Nephron progenitor cell (in vitro differentiated cells): ENCODE data around the gene VAPA.

Source experiments
- DNase-seq: peaks from one replicate; pipeline ENCODE4 v3.0.0; 2021
- H3K27ac Mint-ChIP-seq: 2 replicates; pipeline ENCODE4 v1.8.0; 2021; ENCODE audit warnings: mild to moderate bottlenecking, moderate library complexity, mixed read lengths
- H3K27me3 Mint-ChIP-seq: 2 replicates; pipeline ENCODE4 v1.8.0; 2021; ENCODE audit warnings: mild to moderate bottlenecking, low read depth, mixed read lengths; ENCODE audit not compliant: poor library complexity
- H3K36me3 Mint-ChIP-seq: 2 replicates; pipeline ENCODE4 v1.8.0; 2021; ENCODE audit warnings: low read depth, mixed read lengths
- H3K4me1 Mint-ChIP-seq: 2 replicates; pipeline ENCODE4 v1.8.0; 2021; ENCODE audit warnings: mixed read lengths
- H3K4me3 Mint-ChIP-seq: 2 replicates; pipeline ENCODE4 v1.8.0; 2021; ENCODE audit warnings: mild to moderate bottlenecking, moderate library complexity, mixed read lengths
- H3K9me3 Mint-ChIP-seq: 2 replicates; pipeline ENCODE4 v1.8.0; 2021; ENCODE audit warnings: mild to moderate bottlenecking, moderate library complexity, mixed read lengths
- TF ChIP-seq, protein P1 (sequence below): fragments of 200-600 bp; sonication (generic); IDR thresholded peaks from 2 replicates; pipeline ENCODE4 v1.5.0; 2021; ENCODE audit warnings: antibody characterized with exemption

Gene VAPA

DNA sequence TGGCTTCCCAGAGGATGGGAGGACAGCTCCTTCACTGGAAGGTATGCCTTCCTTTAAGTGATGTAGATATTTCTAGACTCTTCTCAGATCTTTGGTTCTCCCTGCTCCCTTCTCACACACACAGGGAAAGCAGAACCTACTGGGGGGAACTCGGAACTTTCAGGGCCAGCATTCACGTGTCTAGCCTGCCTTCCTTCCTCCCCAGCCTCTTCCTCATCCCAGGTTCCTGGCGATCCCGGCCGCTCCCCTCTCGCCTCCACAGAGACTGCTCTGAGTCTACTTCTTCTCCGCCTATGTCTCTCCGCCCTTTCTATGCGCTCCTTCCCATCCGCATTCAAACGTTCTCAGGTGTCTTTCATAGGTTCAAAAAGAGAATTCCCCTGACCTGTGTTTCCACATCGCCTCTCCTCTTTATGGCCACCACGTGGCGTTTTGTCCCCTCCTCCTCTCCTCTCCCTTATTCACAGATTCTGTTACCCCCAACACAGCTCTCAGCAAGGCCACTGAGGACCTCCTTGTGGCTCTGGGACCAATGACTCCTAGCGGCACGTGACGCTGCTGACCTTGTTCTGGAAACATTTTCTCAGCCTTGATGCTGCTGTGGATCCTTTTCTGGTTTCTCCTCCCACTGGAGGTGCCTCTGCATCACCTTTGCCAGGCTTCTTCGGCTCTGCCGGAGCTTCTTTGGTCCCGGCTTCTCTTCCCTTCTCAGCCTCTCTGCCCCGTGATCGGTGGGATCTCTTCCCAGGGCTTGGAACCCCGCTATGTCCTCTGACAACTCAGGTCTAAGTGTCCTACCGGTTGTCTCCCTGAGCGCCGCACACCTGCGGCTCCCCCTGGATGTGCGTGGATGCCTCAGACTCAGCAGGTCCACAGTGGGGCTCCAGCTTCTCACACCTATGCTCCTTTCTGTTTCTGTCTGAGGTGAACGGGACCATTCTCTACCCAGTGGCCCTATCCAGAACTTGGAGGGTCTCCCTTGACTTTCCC, 77.5 kb downstream of the VAPA start:
- TF ChIP-seq, protein P1, sequence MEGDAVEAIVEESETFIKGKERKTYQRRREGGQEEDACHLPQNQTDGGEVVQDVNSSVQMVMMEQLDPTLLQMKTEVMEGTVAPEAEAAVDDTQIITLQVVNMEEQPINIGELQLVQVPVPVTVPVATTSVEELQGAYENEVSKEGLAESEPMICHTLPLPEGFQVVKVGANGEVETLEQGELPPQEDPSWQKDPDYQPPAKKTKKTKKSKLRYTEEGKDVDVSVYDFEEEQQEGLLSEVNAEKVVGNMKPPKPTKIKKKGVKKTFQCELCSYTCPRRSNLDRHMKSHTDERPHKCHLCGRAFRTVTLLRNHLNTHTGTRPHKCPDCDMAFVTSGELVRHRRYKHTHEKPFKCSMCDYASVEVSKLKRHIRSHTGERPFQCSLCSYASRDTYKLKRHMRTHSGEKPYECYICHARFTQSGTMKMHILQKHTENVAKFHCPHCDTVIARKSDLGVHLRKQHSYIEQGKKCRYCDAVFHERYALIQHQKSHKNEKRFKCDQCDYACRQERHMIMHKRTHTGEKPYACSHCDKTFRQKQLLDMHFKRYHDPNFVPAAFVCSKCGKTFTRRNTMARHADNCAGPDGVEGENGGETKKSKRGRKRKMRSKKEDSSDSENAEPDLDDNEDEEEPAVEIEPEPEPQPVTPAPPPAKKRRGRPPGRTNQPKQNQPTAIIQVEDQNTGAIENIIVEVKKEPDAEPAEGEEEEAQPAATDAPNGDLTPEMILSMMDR: no peak
- H3K9me3 Mint-ChIP-seq: peaks cover 4% of the 10 kb centered on the region
- no peaks in the 10 kb centered on the region for H3K36me3 Mint-ChIP-seq
- DNase-seq: no peak
- peaks cover 46% of the 10 kb centered on the region for H3K4me1 Mint-ChIP-seq
- H3K4me3 Mint-ChIP-seq: no peak overlapping the region
- no peak overlapping the region for H3K27ac Mint-ChIP-seq
- H3K27me3 Mint-ChIP-seq: peaks cover 6% of the 10 kb centered on the region

DNA sequence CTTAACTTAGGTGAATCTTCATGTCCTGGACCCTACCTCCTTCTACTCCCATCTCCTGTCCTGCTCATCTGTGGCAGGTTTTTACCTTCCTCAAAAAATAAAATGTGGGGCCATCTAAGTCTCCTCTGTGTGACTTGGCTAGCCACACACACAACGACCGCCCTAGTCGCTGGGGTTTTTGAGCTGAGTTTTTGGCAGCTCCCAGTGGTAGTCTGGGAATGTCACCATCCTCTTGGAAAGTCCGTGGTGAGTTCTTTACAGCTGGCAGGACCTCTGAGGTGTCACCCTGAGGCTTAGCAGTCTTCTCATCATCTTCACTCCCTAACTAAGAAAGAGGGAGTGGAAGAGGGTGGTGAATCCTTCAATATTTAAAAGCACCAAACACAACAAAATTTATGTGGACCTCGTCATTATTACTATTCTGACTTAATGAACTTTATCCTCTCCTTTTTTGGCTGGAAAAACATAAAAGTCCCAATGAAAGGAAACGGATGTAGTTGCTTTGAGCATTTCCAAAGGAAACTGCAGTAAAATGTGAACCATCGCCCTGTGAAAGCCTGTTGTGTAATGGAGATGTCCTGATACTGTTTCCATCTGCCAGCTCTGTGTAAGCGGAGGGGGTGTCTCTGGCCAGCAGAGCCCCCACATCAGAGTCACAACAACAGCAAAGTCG, 78.6 kb downstream of the VAPA start:
- TF ChIP-seq, protein P1: no peak
- DNase-seq: no peak
- Mint-ChIP-seq H3K27me3 (peaks cover 6% of the 10 kb centered on the region), H3K4me1 (peaks cover 40% of the 10 kb centered on the region), H3K4me3 (no peak overlapping the region), H3K9me3 (peaks cover 13% of the 10 kb centered on the region), H3K27ac (peak overlapping the region; percentile 96), H3K36me3 (no peaks in the 10 kb centered on the region)

DNA sequence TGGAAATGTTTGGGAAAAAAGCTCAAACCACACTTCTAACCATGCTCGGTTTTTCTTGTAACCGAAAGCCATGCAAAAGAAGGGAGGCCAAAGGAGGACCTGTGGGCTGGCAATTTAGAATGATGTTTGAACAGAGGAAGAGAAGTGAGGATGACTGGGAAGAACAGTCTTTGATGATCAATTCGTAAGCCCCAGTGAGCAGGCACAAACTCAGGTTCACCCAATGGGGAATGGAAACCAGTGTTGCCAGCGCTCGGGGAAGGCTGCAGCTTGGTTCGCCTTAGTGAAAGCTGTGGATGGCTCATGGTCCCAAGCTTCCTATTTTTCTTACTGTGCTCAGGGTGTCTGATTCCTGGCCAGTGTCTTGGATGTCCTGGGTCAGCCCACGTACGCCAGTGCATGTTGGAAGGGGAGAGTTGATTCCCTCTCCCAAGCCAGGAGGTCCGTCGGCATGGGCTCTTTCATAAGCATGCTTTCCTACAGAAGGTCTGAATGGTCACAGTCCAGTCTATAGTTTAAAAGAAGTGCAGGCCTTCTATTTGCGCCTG, 79.2 kb downstream of the VAPA start:
- Mint-ChIP-seq H3K27me3 (peaks cover 6% of the 10 kb centered on the region), H3K36me3 (peaks cover 4% of the 10 kb centered on the region), H3K4me3 (no peak overlapping the region), H3K9me3 (peaks cover 18% of the 10 kb centered on the region), H3K4me1 (peaks cover 33% of the 10 kb centered on the region), H3K27ac (peak overlapping the region; percentile 96)
- TF ChIP-seq, protein P1: no peak
- DNase-seq: no peak

DNA sequence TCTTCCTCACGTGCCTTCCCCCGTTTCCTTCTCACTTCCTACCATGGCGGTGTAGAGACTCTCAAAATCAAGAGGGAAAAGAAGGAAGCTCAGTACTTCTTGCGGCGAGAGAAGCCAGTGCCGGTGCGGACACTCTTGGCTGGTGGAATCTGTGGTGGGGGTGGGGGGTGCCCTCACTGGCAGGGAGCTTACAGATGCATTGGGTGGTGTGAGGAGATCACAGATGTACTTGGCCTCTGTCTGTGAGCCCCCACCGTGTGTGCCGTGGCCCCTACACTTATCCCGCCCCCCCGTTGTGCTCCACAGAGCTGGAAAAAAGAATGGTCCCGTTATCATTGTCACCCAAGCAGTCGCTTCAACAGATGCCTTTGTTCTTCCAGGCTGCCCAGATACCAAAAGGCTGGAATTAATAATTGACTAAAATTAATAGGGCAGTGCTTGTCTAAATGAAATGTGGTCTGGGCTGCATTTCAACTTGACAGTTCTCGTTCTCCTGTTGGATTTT, 79.8 kb downstream of the VAPA start:
- DNase-seq: no peak
- Mint-ChIP-seq H3K4me1 (peaks cover 28% of the 10 kb centered on the region), H3K4me3 (no peak overlapping the region), H3K36me3 (peaks cover 7% of the 10 kb centered on the region), H3K9me3 (peaks cover 23% of the 10 kb centered on the region), H3K27me3 (peaks cover 6% of the 10 kb centered on the region), H3K27ac (peak overlapping the region; percentile 22)
- TF ChIP-seq, protein P1: no peak

DNA sequence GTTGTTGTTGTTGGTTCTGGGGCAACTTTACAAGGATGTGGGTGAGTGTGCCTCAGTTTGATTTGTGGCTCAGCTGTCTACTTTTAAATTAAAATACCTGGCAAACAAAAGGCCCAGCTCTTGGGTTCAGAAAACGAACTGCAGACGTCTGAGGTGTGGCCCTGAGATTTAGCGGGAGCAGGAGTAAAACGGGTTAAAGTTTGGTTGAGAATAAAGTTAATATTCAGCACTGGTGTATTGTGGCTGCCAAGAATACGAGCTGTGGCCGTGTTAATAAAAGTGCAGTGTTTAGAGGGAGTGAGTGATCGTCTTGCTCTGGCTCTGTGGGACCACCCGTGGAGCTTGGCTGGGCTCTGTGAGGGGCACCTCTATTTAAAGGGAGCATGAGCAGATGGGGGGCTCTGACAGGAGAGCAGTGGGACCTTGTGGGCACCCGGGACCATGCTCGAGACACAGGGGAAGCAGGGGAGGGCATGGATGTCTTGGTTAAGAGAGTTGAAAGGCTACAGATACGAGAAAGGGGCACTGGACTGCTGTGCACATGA, 80.3 kb downstream of the VAPA start:
- Mint-ChIP-seq H3K4me3 (no peak overlapping the region), H3K36me3 (peaks cover 7% of the 10 kb centered on the region), H3K9me3 (peaks cover 28% of the 10 kb centered on the region), H3K27me3 (peaks cover 6% of the 10 kb centered on the region), H3K27ac (no peak overlapping the region), H3K4me1 (peaks cover 24% of the 10 kb centered on the region)
- TF ChIP-seq, protein P1: no peak
- DNase-seq: no peak
